ENCODE results near the gene PLEKHM1. TPM values are rescaled to one million over a fixed set of nuclear protein-coding genes. Genes with fewer than 3 reads are reported as not detected.

Gene PLEKHM1
- polyA plus RNA-seq, 1 experiment, result 18.2 TPM

GRCh38 chr17:45425984-45426413 is 64.5 kb downstream of the PLEKHM1 start:
- Histone ChIP-seq H3K9me3 (ENCODE audit: control insufficient read depth, insufficient read depth, low read length) (no peaks in the 10 kb centered on the region; the same call in 1 of the 2 replicates), H3K27me3 (ENCODE audit: control insufficient read depth, insufficient read depth, low read length) (peaks cover 36% of the 10 kb centered on the region), H3K4me3 (ENCODE audit: low read depth, low read length) (no peak overlapping the region), H3K27ac (ENCODE audit: low read depth, low read length) (no peak overlapping the region)
- CTCF ChIA-PET, result interaction anchor here (0.6 to 5.1 kb wide), 12 partner anchors 9 to 210 kb away, joined by 3 to 45 read pairs (median 5); partner anchors contain the start of gene FMNL1
- no peak for DNase-seq (ENCODE audit: low read depth, low spot score)
- TF ChIP-seq, protein P1, sequence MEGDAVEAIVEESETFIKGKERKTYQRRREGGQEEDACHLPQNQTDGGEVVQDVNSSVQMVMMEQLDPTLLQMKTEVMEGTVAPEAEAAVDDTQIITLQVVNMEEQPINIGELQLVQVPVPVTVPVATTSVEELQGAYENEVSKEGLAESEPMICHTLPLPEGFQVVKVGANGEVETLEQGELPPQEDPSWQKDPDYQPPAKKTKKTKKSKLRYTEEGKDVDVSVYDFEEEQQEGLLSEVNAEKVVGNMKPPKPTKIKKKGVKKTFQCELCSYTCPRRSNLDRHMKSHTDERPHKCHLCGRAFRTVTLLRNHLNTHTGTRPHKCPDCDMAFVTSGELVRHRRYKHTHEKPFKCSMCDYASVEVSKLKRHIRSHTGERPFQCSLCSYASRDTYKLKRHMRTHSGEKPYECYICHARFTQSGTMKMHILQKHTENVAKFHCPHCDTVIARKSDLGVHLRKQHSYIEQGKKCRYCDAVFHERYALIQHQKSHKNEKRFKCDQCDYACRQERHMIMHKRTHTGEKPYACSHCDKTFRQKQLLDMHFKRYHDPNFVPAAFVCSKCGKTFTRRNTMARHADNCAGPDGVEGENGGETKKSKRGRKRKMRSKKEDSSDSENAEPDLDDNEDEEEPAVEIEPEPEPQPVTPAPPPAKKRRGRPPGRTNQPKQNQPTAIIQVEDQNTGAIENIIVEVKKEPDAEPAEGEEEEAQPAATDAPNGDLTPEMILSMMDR (IDR thresholded peaks at IDR 0.05; ENCODE audit: low read depth, low read length), result no peak
- POLR2A ChIA-PET, result no interaction called here

DNA sequence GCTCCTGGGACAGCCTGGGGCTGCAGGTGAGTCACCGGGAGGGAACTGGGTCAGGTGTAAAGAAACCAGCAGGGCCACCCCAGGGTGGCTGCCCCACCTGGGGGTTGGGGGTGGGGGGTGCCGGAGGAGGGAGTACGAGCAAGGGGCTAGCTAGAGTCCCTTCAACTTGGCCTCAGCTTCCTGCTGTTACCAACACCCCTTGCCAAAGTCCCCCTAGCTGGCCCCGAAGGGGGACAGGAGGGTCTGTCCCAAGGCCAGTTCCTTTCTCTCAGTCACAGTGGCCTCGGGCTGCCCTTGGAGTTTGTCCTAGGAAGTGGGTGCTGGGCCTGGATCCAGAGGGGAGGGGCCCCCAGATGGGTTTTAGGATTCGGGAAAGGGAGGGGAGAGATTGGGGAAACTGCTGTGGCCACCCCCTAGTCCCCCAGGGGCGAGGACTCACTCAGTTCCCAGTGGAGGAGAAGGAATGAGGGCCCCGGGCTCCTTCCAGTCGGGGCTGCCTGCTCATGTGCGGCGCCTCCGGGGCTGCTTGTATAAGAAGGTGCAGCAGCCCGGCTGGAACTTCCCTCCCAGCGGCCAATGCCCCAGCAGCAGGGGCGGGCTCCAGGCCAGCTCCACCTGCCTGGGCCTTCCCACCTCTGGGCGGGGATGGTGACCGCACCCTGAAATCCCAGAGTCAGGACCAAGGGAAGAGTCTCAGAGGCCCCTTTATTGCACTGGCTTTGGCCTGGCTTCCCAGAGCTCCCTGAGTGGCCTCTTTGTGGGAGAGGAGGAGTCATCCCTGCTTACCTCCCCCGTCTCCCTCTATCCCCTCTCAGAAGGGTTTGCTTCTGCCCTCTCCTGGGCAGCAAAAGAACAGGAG is 65.2 kb downstream of the PLEKHM1 start:
- peak; percentile 50 for DNase-seq (ENCODE audit: low read depth, low spot score)
- POLR2A ChIA-PET, result interaction anchor here (0.6 kb wide), 1 partner anchor 211 kb away, joined by 5 read pairs; no protein-coding TSS in a partner anchor
- CTCF ChIA-PET, result interaction anchor here (0.5 to 5.1 kb wide), 17 partner anchors 8 to 273 kb away, joined by 3 to 45 read pairs (median 4); partner anchors contain the start of gene FMNL1
- Histone ChIP-seq H3K9me3 (ENCODE audit: control insufficient read depth, insufficient read depth, low read length) (no peaks in the 10 kb centered on the region; the same call in 1 of the 2 replicates), H3K27me3 (ENCODE audit: control insufficient read depth, insufficient read depth, low read length) (peaks cover 29% of the 10 kb centered on the region), H3K4me3 (ENCODE audit: low read depth, low read length) (no peak overlapping the region), H3K27ac (ENCODE audit: low read depth, low read length) (no peak overlapping the region)
- TF ChIP-seq, protein P1 (IDR thresholded peaks at IDR 0.05; ENCODE audit: low read depth, low read length), result peak; percentile 71

- TF ChIP-seq, protein P1 (IDR thresholded peaks at IDR 0.05; ENCODE audit: low read depth, low read length), result no peak
- CTCF ChIA-PET, result interaction anchor here (1.4 to 5.1 kb wide), 2 partner anchors 31 to 206 kb away, joined by 5 to 45 read pairs; partner anchors contain the start of gene FMNL1
- no peak overlapping the region for H3K4me3 ChIP-seq (ENCODE audit: low read depth, low read length)
- DNase-seq (ENCODE audit: low read depth, low spot score), result no peak
- peaks cover 26% of the 10 kb centered on the region for H3K27me3 ChIP-seq (ENCODE audit: control insufficient read depth, insufficient read depth, low read length)
- H3K9me3 ChIP-seq (ENCODE audit: control insufficient read depth, insufficient read depth, low read length), result no peaks in the 10 kb centered on the region; the same call in 1 of the 2 replicates
- no peak overlapping the region for H3K27ac ChIP-seq (ENCODE audit: low read depth, low read length)
- POLR2A ChIA-PET, result no interaction called here
These were observed 65.8 kb downstream of the PLEKHM1 start for GRCh38 chr17:45424769-45425124.

GRCh38 chr17:45423975-45424335 is 66.6 kb downstream of the PLEKHM1 start:
- Histone ChIP-seq H3K4me3 (ENCODE audit: low read depth, low read length) (no peak overlapping the region), H3K27me3 (ENCODE audit: control insufficient read depth, insufficient read depth, low read length) (peaks cover 23% of the 10 kb centered on the region), H3K9me3 (ENCODE audit: control insufficient read depth, insufficient read depth, low read length) (no peaks in the 10 kb centered on the region), H3K27ac (ENCODE audit: low read depth, low read length) (no peak overlapping the region)
- TF ChIP-seq, protein P1 (IDR thresholded peaks at IDR 0.05; ENCODE audit: low read depth, low read length), result no peak
- ChIA-PET CTCF (interaction anchor here (1.1 to 1.2 kb wide), 2 partner anchors 29 to 205 kb away, joined by 4 read pairs; no protein-coding TSS in a partner anchor), POLR2A (no interaction called here)
- no peak for DNase-seq (ENCODE audit: low read depth, low spot score)
